Endodermal cell (in vitro differentiated cells): Measurements from ENCODE around the gene PINLYP. TPM values are rescaled to one million over a fixed set of nuclear protein-coding genes. Genes with fewer than 3 reads are reported as not detected.

Source experiments
- DNase-seq: peaks from one replicate; pipeline ENCODE4 v3.0.0-alpha.2; 2017
- H3K27ac ChIP-seq: 2 replicates; pipeline ENCODE4 v1.5.1; 2013; ENCODE audit warnings: mild to moderate bottlenecking, low read depth, low read length, moderate library complexity
- H3K27me3 ChIP-seq: 2 replicates; pipeline ENCODE4 v1.6.1; 2013; ENCODE audit warnings: mild to moderate bottlenecking, low read length, moderate library complexity; ENCODE audit not compliant: insufficient read depth, control insufficient read depth, poor library complexity, severe bottlenecking
- H3K36me3 ChIP-seq: 2 replicates; pipeline ENCODE4 v1.7.0; 2013; ENCODE audit warnings: mild to moderate bottlenecking, low read length, moderate library complexity; ENCODE audit not compliant: control insufficient read depth, insufficient read depth
- H3K4me1 ChIP-seq: one replicate; pipeline ENCODE4 v1.7.0; 2013; ENCODE audit warnings: low read length; ENCODE audit not compliant: control insufficient read depth, insufficient read depth
- H3K4me3 ChIP-seq: 2 replicates; pipeline ENCODE4 v1.5.1; 2013; ENCODE audit warnings: mild to moderate bottlenecking, low read length, moderate library complexity
- H3K9ac ChIP-seq: 2 replicates; pipeline ENCODE4 v1.6.1; 2013; ENCODE audit warnings: mild to moderate bottlenecking, low read length, moderate library complexity; ENCODE audit not compliant: poor library complexity, severe bottlenecking; ENCODE audit errors: extremely low read depth
- H3K9me3 ChIP-seq: 2 replicates; pipeline ENCODE4 v1.6.1; 2013; ENCODE audit warnings: mild to moderate bottlenecking, low read length, moderate library complexity; ENCODE audit not compliant: control insufficient read depth
- H3K27ac Mint-ChIP-seq: 2 replicates; pipeline ENCODE4 v1.8.0; 2020; ENCODE audit warnings: mixed read lengths
- H3K27me3 Mint-ChIP-seq: 2 replicates; pipeline ENCODE4 v1.8.0; 2021; ENCODE audit warnings: mild to moderate bottlenecking, mixed read lengths; ENCODE audit not compliant: insufficient read depth
- H3K36me3 Mint-ChIP-seq: 2 replicates; pipeline ENCODE4 v1.8.0; 2020; ENCODE audit warnings: low read depth, mixed read lengths
- H3K4me1 Mint-ChIP-seq: 2 replicates; pipeline ENCODE4 v1.8.0; 2020; ENCODE audit warnings: mixed read lengths
- H3K4me3 Mint-ChIP-seq: 2 replicates; pipeline ENCODE4 v1.8.0; 2020; ENCODE audit warnings: mild to moderate bottlenecking, moderate library complexity, mixed read lengths
- H3K9me3 Mint-ChIP-seq: 2 replicates; pipeline ENCODE4 v1.8.0; 2020; ENCODE audit warnings: mild to moderate bottlenecking, mixed read lengths
- WGBS, 2 experiments: methylation state at CpG; one replicate each; pipeline versions ENCODE4 v1.1.5 to v1.1.7; 2013; ENCODE audit warnings: missing lambda C conversion rate in 2 of 2, mixed read lengths in 1 of 2; ENCODE audit not compliant: insufficient coverage in 1 of 2, insufficient read length in 1 of 2; 5-methylcytosine and 5-hydroxymethylcytosine counted together
- total RNA-seq, 2 donors: library from RNA; stranded (reverse); fragmentation: NEBNext Ultra II Directional in 1 of 2; extraction: Animal tissue kit (Norgen Biotek cat#: 25700) in 1 of 2; gene quantifications; 2 replicates in 1 of 2; 3 replicates in 1 of 2; pipeline ENCODE4 v1.2.1, GENCODE V29; 2021
- TF ChIP-seq, protein P1 (sequence below): fragments of 200-600 bp; sonication (generic); conservative IDR thresholded peaks from 2 replicates; pipeline ENCODE4 v1.5.0; 2021; ENCODE audit warnings: antibody characterized with exemption, mild to moderate bottlenecking

PINLYP gene
- total RNA-seq, 2 donors from 2014 or later, result 7.7 to 12.2 TPM

DNA sequence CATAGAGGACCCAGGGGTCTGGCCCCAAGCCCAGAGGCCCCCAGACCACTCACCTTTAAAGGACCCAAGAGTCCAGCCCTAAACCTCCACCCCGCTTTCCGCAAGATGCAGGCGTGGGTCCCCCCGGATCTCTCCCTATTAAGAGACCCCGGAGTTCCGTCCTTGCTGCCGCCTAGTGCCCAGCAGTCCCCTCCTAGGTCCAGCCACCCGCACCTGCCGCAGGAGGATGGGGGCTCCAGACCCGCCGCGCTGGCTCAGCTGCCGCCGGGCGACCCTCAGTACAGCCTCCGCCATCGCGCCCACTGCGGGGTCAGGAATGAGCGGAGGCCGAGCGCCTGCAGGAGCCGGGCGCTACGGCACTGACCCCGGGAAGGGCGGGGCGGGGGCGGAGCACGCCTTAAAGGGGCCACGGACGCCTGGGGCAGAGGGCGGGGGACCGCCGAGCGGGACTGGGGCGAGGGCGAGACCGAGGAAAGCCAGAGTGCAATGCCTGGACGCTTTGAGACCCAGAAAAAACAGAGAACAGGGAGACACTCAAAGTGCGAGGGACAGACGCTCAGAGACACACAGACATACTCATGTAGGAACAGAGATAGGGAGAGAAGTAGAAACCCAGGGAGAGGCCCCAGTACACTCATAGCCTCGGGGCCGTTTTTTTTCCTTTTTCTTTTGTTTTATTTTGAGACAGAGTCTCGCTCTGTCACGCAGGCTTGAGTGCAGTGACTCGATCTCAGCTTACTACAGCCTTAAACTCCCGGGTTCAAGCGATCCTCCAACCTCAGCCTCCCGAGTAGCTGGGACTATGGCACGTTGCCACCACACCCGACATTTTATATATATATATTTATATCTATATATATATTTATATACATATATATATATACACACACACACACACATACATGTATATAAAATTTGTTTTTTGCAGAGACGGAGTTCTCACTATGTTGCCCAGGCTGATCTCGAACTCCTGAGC, 48.4 kb upstream of the PINLYP start, which contains the start of gene ETHE1:
Gene ETHE1 (minus strand): TSS at position 318 of the 976 bp plus-strand sequence. CDS start 24 bp downstream, at position 294.
- peaks cover 13% of the 10 kb centered on the region for H3K4me1 Mint-ChIP-seq
- no peaks in the 10 kb centered on the region for H3K27me3 ChIP-seq
- H3K9me3 ChIP-seq, result no peaks in the 10 kb centered on the region
- H3K36me3 ChIP-seq, result no peaks in the 10 kb centered on the region
- no peaks in the 10 kb centered on the region for H3K4me1 ChIP-seq
- peak within 1 kb of the TSS; percentile 79 for H3K4me3 Mint-ChIP-seq
- DNase-seq, result peak; percentile 93
- H3K27ac Mint-ChIP-seq, result no peak within 1 kb of the TSS
- TF ChIP-seq, protein P1, sequence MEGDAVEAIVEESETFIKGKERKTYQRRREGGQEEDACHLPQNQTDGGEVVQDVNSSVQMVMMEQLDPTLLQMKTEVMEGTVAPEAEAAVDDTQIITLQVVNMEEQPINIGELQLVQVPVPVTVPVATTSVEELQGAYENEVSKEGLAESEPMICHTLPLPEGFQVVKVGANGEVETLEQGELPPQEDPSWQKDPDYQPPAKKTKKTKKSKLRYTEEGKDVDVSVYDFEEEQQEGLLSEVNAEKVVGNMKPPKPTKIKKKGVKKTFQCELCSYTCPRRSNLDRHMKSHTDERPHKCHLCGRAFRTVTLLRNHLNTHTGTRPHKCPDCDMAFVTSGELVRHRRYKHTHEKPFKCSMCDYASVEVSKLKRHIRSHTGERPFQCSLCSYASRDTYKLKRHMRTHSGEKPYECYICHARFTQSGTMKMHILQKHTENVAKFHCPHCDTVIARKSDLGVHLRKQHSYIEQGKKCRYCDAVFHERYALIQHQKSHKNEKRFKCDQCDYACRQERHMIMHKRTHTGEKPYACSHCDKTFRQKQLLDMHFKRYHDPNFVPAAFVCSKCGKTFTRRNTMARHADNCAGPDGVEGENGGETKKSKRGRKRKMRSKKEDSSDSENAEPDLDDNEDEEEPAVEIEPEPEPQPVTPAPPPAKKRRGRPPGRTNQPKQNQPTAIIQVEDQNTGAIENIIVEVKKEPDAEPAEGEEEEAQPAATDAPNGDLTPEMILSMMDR, result peak; percentile 29
- H3K4me3 ChIP-seq, result peak within 1 kb of the TSS; percentile 91
- peaks cover 38% of the 10 kb centered on the region for H3K27me3 Mint-ChIP-seq
- peak within 1 kb of the TSS; percentile 51 for H3K9ac ChIP-seq
- no peaks in the 10 kb centered on the region for H3K9me3 Mint-ChIP-seq
- 6 to 8% methylated on average over 28 to 52 of the region's 54 CpGs for WGBS, 2 experiments
- H3K36me3 Mint-ChIP-seq, result no peaks in the 10 kb centered on the region
- no peak within 1 kb of the TSS for H3K27ac ChIP-seq

DNA sequence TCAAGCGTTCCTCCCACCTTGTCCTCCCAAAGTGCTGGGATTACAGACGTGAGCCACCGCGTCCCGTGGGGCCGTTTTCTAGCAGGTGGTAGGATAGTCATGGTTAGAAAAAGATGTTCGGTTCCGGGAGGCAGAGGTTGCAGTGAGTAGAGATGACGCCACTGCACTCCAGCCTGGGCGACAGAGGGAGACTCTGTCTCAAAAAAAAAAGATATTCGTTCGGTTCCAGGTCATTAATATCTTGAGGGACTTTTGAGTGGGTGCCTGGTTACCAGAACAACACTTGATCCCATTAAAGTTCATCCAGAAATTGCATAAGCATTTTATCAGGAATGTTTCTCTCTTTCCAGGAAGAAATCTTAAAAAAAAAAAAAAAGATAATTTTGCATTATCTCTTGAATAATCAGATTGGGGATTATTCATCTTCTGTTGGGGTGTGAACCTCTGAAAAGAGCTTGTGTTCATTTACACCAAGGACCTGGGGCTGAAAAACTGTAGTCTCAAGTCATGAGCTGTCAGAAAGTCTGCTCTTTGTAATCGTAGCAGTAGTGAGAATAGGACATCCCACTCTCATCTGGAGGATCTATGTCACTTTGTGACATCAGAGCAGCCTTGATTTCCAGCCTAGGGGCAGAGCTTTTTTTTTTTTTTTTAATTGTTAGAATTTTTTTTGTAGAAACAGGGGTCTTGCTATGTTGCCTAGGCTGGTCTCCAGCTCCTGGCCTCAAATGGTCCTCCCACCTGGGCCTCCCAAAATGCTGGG, 47.6 kb upstream of the PINLYP start:
- Mint-ChIP-seq H3K27ac (no peak overlapping the region), H3K9me3 (no peaks in the 10 kb centered on the region), H3K4me1 (peaks cover 16% of the 10 kb centered on the region), H3K27me3 (peaks cover 38% of the 10 kb centered on the region), H3K36me3 (no peaks in the 10 kb centered on the region), H3K4me3 (no peak overlapping the region)
- Histone ChIP-seq H3K27me3 (no peaks in the 10 kb centered on the region), H3K9ac (no peak overlapping the region), H3K27ac (no peak overlapping the region), H3K4me1 (no peaks in the 10 kb centered on the region), H3K9me3 (no peaks in the 10 kb centered on the region), H3K4me3 (no peak overlapping the region), H3K36me3 (no peaks in the 10 kb centered on the region)
- 67 to 72% methylated on average over 13 of the region's 13 CpGs for WGBS, 2 experiments
- TF ChIP-seq, protein P1, result no peak
- no peak for DNase-seq

- TF ChIP-seq, protein P1, result no peak
- 25 to 28% methylated on average over 14 to 16 of the region's 16 CpGs for WGBS, 2 experiments
These were observed 43.0 kb upstream of the PINLYP start for GRCh38 chr19:43532571-43532961.

More at GRCh38 chr19:43532571-43532961, 43.0 kb upstream of the PINLYP start:
- Histone ChIP-seq H3K4me1 (no peaks in the 10 kb centered on the region), H3K36me3 (peaks cover 8% of the 10 kb centered on the region), H3K9ac (peak overlapping the region; percentile 41), H3K9me3 (no peaks in the 10 kb centered on the region), H3K27me3 (no peaks in the 10 kb centered on the region), H3K4me3 (peak overlapping the region; percentile 92), H3K27ac (peak overlapping the region; percentile 85)
- DNase-seq, result no peak
- peaks cover 5% of the 10 kb centered on the region for H3K4me1 Mint-ChIP-seq
- no peaks in the 10 kb centered on the region for H3K9me3 Mint-ChIP-seq
- H3K27ac Mint-ChIP-seq, result peak overlapping the region; percentile 91
- H3K27me3 Mint-ChIP-seq, result peaks cover 20% of the 10 kb centered on the region
- H3K36me3 Mint-ChIP-seq, result peaks cover 13% of the 10 kb centered on the region
- peak overlapping the region; percentile 66 for H3K4me3 Mint-ChIP-seq
